IMR-90 (cell line): ENCODE measurements around the gene ATP8B4. TPM values are rescaled to one million over a fixed set of nuclear protein-coding genes. Genes with fewer than 3 reads are reported as not detected.

Experiments
- ATAC-seq: fragments of 200-7000 bp; cut with Tn5 transposase; 2 replicates; pipeline ENCODE4 v1.9.1; 2020; ENCODE audit warnings: low read depth, mild to moderate bottlenecking, moderate library complexity
- BruUV-seq: library from RNA; stranded (reverse); fragments of 400-500 nt; replicated peaks from 2 replicates; lab custom pipeline; 2021; lab: Mats Ljungman, UMichigan
- CTCF ChIA-PET: fragments of 300-600 bp; formaldehyde crosslinking; extraction: SDS; loops from one replicate; lab custom pipeline; 2021; ENCODE audit warnings: antibody characterized with exemption; lab: Yijun Ruan, JAX
- POLR2A ChIA-PET: fragments of 300-600 bp; sonication (Branson Sonifier 250); formaldehyde crosslinking; loops from one replicate; lab custom pipeline; 2022; ENCODE audit warnings: antibody characterized with exemption; ENCODE audit not compliant: unreplicated experiment; lab: Charles Lee
- DNase-seq: peaks from one replicate; pipeline ENCODE4 v3.0.0; 2013
- H2AFZ ChIP-seq: replicated peaks from 2 replicates; pipeline ENCODE3; 2013; ENCODE audit warnings: low read length, mild to moderate bottlenecking; ENCODE audit not compliant: poor library complexity
- H2AK5ac ChIP-seq: 2 replicates; pipeline ENCODE4 v1.6.1; 2013; ENCODE audit warnings: low read depth, low read length, inconsistent platforms
- H2AK9ac ChIP-seq: replicated peaks from 2 replicates; pipeline ENCODE3; 2013; ENCODE audit warnings: mild to moderate bottlenecking, low read depth, low read length, moderate library complexity; ENCODE audit not compliant: poor library complexity
- H2BK120ac ChIP-seq: 2 replicates; pipeline ENCODE4 v1.6.1; 2013; ENCODE audit warnings: low read depth, low read length, inconsistent platforms
- H2BK15ac ChIP-seq: 3 replicates; pipeline ENCODE4 v1.6.1; 2013; ENCODE audit warnings: low read depth, low read length, inconsistent platforms
- H2BK20ac ChIP-seq: 2 replicates; pipeline ENCODE4 v1.6.1; 2013; ENCODE audit warnings: low read depth, mild to moderate bottlenecking, inconsistent platforms, low read length, moderate library complexity
- H2BK5ac ChIP-seq: 2 replicates; pipeline ENCODE4 v1.6.1; 2013; ENCODE audit warnings: mild to moderate bottlenecking, low read depth, low read length, inconsistent platforms; ENCODE audit not compliant: poor library complexity, severe bottlenecking
- H3K14ac ChIP-seq: replicated peaks from 2 replicates; pipeline ENCODE4 v1.6.1; 2013; ENCODE audit warnings: low read depth, low read length, inconsistent platforms
- H3K18ac ChIP-seq: 2 replicates; pipeline ENCODE4 v1.6.1; 2013; ENCODE audit warnings: low read depth, low read length, control low read depth
- H3K23ac ChIP-seq: 2 replicates; pipeline ENCODE4 v1.6.1; 2013; ENCODE audit warnings: low read depth, low read length, inconsistent platforms
- H3K27ac ChIP-seq: 2 replicates; pipeline ENCODE4 v1.5.1; 2013; ENCODE audit warnings: mild to moderate bottlenecking, control low read depth, low read length; ENCODE audit not compliant: insufficient read depth
- H3K27me3 ChIP-seq: 2 replicates; pipeline ENCODE4 v1.6.1; 2013; ENCODE audit warnings: low read length; ENCODE audit not compliant: control insufficient read depth, insufficient read depth
- H3K36me3 ChIP-seq: 2 replicates; pipeline ENCODE4 v1.6.1; 2013; ENCODE audit warnings: low read length, mixed read lengths; ENCODE audit not compliant: control insufficient read depth, insufficient read depth
- H3K4ac ChIP-seq: 2 replicates; pipeline ENCODE4 v1.6.1; 2013; ENCODE audit warnings: low read depth, low read length, inconsistent platforms
- H3K4me1 ChIP-seq: 2 replicates; pipeline ENCODE4 v1.6.1; 2013; ENCODE audit warnings: low read length, mixed read lengths; ENCODE audit not compliant: control insufficient read depth, insufficient read depth
- H3K4me2 ChIP-seq: 2 replicates; pipeline ENCODE4 v1.6.1; 2013; ENCODE audit warnings: low read depth, mild to moderate bottlenecking, control low read depth, low read length, moderate library complexity
- H3K4me3 ChIP-seq: 2 replicates; pipeline ENCODE4 v1.5.1; 2013; ENCODE audit warnings: low read depth, mild to moderate bottlenecking, control low read depth, low read length, moderate library complexity; ENCODE audit not compliant: insufficient read depth
- H3K56ac ChIP-seq: 2 replicates; pipeline ENCODE4 v1.6.1; 2013; ENCODE audit warnings: low read length, inconsistent platforms; ENCODE audit not compliant: insufficient read depth; ENCODE audit errors: extremely low read depth
- H3K79me1 ChIP-seq, 2 experiments: 2 replicates each; pipeline ENCODE4 v1.6.1; 2013; ENCODE audit warnings: low read length in 2 of 2, inconsistent platforms in 1 of 2, low read depth in 1 of 2
- H3K9ac ChIP-seq: 2 replicates; pipeline ENCODE4 v1.6.1; 2013; ENCODE audit warnings: low read depth, low read length, control low read depth
- H3K9me1 ChIP-seq: 2 replicates; pipeline ENCODE4 v1.6.1; 2013; ENCODE audit warnings: low read length, inconsistent platforms; ENCODE audit not compliant: insufficient read depth
- H3K9me3 ChIP-seq: 2 replicates; pipeline ENCODE4 v1.6.1; 2013; ENCODE audit warnings: low read length; ENCODE audit not compliant: control insufficient read depth, insufficient read depth
- H4K20me1 ChIP-seq: 2 replicates; pipeline ENCODE4 v1.6.1; 2013; ENCODE audit warnings: low read length, inconsistent platforms; ENCODE audit not compliant: insufficient read depth
- H4K5ac ChIP-seq: 2 replicates; pipeline ENCODE4 v1.6.1; 2013; ENCODE audit warnings: mild to moderate bottlenecking, low read depth, low read length, control low read depth
- H4K8ac ChIP-seq, 2 experiments: 2 replicates each; pipeline ENCODE4 v1.6.1; 2013; ENCODE audit warnings: low read depth in 2 of 2, low read length in 2 of 2, control low read depth in 1 of 2, inconsistent platforms in 1 of 2
- H4K91ac ChIP-seq: 2 replicates; pipeline ENCODE4 v1.6.1; 2013; ENCODE audit warnings: low read depth, low read length, inconsistent platforms; ENCODE audit not compliant: insufficient read depth
- CEBPB ChIP-seq: IDR thresholded peaks from 2 replicates; pipeline ENCODE4 v1.6.1; 2012; ENCODE audit warnings: low read depth, low read length, improper control_type of control experiment
- CHD1 ChIP-seq: IDR thresholded peaks from 2 replicates; pipeline ENCODE4 v1.6.1; 2012; ENCODE audit warnings: low read depth, low read length, improper control_type of control experiment
- MAZ ChIP-seq: IDR thresholded peaks from 2 replicates; pipeline ENCODE4 v1.6.1; 2012; ENCODE audit warnings: low read depth, mild to moderate bottlenecking, low read length, improper control_type of control experiment, moderate library complexity, borderline replicate concordance
- POLR2A ChIP-seq: IDR thresholded peaks from 2 replicates; pipeline ENCODE4 v1.6.1; 2012; ENCODE audit warnings: mild to moderate bottlenecking, low read depth, low read length
- RCOR1 ChIP-seq: IDR thresholded peaks from 2 replicates; pipeline ENCODE4 v1.6.1; 2012; ENCODE audit warnings: mild to moderate bottlenecking, low read length, improper control_type of control experiment; ENCODE audit not compliant: insufficient replicate concordance
- RFX5 ChIP-seq: IDR thresholded peaks from 2 replicates; pipeline ENCODE4 v1.8.0; 2012; ENCODE audit warnings: low read depth, mild to moderate bottlenecking, low read length, moderate library complexity
- SMC3 ChIP-seq: fragments of 150-350 bp; IDR thresholded peaks from 2 replicates; pipeline ENCODE4 v1.6.1; 2016; ENCODE audit warnings: low read depth, mild to moderate bottlenecking, antibody characterized with exemption, low read length, moderate library complexity
- WGBS, 2 experiments: methylation state at CpG; one replicate each; pipeline versions ENCODE4 v1.1.5 to v1.1.7; 2013; ENCODE audit warnings: missing lambda C conversion rate in 2 of 2; ENCODE audit not compliant: insufficient read length in 1 of 2; ENCODE audit errors: extremely low coverage in 2 of 2; 5-methylcytosine and 5-hydroxymethylcytosine counted together
- dilution Hi-C: fragments of 300-500 bp; cut with HindIII; formaldehyde crosslinking; loops from one replicate; pipeline ENCODE4 v1.14.3; 2018; ENCODE audit warnings: low sequenced_read_pairs; ENCODE audit not compliant: unreplicated experiment
- in situ Hi-C: fragments of 300-500 bp; cut with MboI; formaldehyde crosslinking; loops from 3 replicates; pipeline ENCODE4 v1.14.3; 2019; ENCODE audit warnings: low sequenced_read_pairs, inconsistent platforms, mixed read lengths
- intact Hi-C: fragments of 100-400 bp; cut with micrococcal nuclease; formaldehyde crosslinking; loops from 2 replicates; pipeline ENCODE4 v1.10.0; 2022
- polyA plus RNA-seq, 3 experiments: library from polyadenylated mRNA; depleted of rRNA; stranded (reverse); fragments of >200 nt; gene quantifications; 2 replicates each; pipeline ENCODE4 v1.2.3, GENCODE V29; 2012; ENCODE audit warnings: low replicate concordance in 1 of 3
- total RNA-seq: library from RNA; depleted of rRNA; stranded (reverse); fragments of >200 nt; gene quantifications from 2 replicates; pipeline ENCODE4 v1.2.3, GENCODE V29; 2012
- TF ChIP-seq, protein P1 (sequence below): fragments of 150-350 bp; IDR thresholded peaks from 2 replicates; pipeline ENCODE4 v1.6.1; 2017; ENCODE audit warnings: mild to moderate bottlenecking, antibody characterized with exemption, low read length, low read depth

ATP8B4 gene
- total and polyA plus RNA-seq, 2 of the 4 experiments (the other 2 are of a cell fraction) = 0.12 to 0.54 TPM

DNA sequence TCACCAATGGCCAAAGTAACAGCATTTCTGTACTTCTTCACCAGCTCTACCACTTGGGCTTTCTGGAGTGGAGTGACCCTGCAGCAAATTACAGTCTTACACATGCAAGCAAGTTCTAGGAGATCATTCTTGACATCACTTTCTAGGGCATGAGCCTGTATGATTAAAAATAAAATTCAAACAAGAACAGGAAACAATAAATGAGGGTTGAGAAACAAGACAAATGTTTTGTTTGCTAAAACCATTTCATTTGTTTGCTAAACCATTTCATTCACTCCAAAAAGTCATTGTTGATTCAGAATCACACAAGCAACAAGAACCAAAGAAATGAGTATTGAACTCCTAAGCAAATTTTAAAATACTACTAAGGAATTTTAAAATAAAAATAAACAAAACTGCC lies 220.9 kb downstream of the ATP8B4 start (continued):
- TF ChIP-seq MAZ (no peak), POLR2A (no peak), SMC3 (no peak), CHD1 (no peak), CEBPB (no peak)

DNA sequence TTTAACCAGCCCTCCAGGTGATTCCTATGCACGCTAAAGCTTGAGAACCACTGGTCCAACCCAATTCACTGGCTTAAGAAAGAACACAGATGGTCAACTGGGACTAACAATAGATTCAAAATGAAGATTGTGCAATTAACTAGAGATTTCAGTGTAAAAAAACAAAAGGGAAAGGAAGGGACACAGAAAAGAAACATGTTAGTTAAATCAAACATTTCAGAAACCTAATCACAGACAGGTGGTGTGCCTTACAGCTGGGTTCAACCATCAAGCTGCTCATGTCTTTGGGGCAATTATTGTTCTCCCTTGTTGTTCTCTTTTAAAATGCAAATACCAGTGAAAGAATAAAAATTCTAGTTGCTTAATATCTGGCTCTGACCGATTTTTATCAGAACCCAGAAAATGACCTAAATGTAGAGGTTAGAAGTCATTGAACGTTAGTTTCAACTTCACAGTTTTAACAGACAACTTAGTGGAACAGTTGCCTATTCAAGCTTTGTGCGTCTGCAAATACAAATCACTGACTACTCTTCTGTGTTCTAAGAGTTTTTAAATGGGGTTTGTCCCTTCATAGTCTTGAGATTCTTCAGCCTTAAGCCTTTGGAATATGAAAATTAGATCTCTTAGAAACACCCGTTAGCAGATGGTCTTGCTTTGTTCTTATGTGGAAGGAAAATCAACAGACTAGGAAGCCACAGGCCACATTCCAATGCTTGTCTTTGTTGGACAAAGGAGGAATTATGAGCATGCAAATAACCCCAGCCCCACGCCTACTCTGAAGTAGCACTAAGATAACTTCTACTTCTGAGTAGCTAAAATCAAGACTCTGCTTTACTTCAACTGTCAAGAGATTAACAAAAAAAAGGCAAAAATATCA lies 223.4 kb downstream of the ATP8B4 start:
- Histone ChIP-seq H3K4me2 (peak overlapping the region; percentile 13; the same call in 1 of the 2 replicates), H3K18ac (peak overlapping the region; percentile 89), H3K4me3 (no peak overlapping the region), H2BK120ac (0 out of 2 replicates have a peak overlapping the region, but pooled peaks have one; percentile 18), H3K4me1 (peaks cover 9% of the 10 kb centered on the region), H4K8ac (no peak overlapping the region), H3K9me3 (no peaks in the 10 kb centered on the region), H2BK20ac (no peak overlapping the region), H2BK15ac (peak overlapping the region; percentile 35; the same call in 1 of the 3 replicates), H3K27me3 (no peaks in the 10 kb centered on the region), H3K4ac (no peak overlapping the region), H2AK9ac (no peak overlapping the region), H3K36me3 (no peaks in the 10 kb centered on the region), H3K9me1 (no peaks in the 10 kb centered on the region), H3K79me1 (no peaks in the 10 kb centered on the region), H3K56ac (no peak overlapping the region), H3K27ac (no peak overlapping the region), H2AK5ac (no peak overlapping the region), H3K23ac (no peak overlapping the region), H4K20me1 (no peaks in the 10 kb centered on the region), H4K91ac (no peak overlapping the region), H4K5ac (peak overlapping the region; percentile 76), H3K14ac (no peak overlapping the region), H2AFZ (no peak overlapping the region), H2BK5ac (no peak overlapping the region), H3K9ac (no peak overlapping the region)
- WGBS, 2 experiments = no CpG with 5 or more reads among the region's 6 CpGs
- dilution Hi-C loops = no loop called here
- no peak for ATAC-seq
- in situ Hi-C loops = no loop called here
- TF ChIP-seq RFX5 = no peak
- no peak for TF ChIP-seq SMC3
- TF ChIP-seq RCOR1 = no peak
- peak; percentile 48; the same call in 1 of the 2 replicates for TF ChIP-seq CEBPB
- TF ChIP-seq POLR2A = no peak
- no peak for TF ChIP-seq MAZ
- TF ChIP-seq, protein P1, sequence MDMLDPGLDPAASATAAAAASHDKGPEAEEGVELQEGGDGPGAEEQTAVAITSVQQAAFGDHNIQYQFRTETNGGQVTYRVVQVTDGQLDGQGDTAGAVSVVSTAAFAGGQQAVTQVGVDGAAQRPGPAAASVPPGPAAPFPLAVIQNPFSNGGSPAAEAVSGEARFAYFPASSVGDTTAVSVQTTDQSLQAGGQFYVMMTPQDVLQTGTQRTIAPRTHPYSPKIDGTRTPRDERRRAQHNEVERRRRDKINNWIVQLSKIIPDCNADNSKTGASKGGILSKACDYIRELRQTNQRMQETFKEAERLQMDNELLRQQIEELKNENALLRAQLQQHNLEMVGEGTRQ = no peak
- BruUV-seq = no TSS peak
- intact Hi-C loops = no loop called here
- ChIA-PET CTCF (interaction anchor here (0.6 kb wide), 1 partner anchor 579 kb away, joined by 3 read pairs; no protein-coding TSS in a partner anchor), POLR2A (no interaction called here)
- DNase-seq = peak; percentile 19
